Cardiac septum (tissue), 1 donor: ENCODE data around the gene ARHGAP26. TPM values are rescaled to one million over a fixed set of nuclear protein-coding genes. Genes with fewer than 3 reads are reported as not detected.

Experiments
- DNase-seq: peaks from one replicate; pipeline ENCODE4 v3.0.0-alpha.2; 2020; ENCODE audit warnings: low spot score
- intact Hi-C: fragments of 100-400 bp; cut with DNase I; formaldehyde crosslinking; loops from one replicate; pipeline ENCODE4 v1.14.0; 2022
- total RNA-seq: library from RNA; stranded (reverse); fragmentation: NEBNext Ultra II Directional; extraction: Animal tissue kit (Norgen Biotek cat#: 25700); gene quantifications from one replicate; pipeline ENCODE4 v1.2.1, GENCODE V29; 2021
- donor health status: DM: no; HTN: no; CAD: no.

Gene ARHGAP26
- total RNA-seq, 1 donor from 2014 or later, result 32.0 TPM

- intact Hi-C loops, result no loop called here
- no peak for DNase-seq
Observed at GRCh38 chr5:143182901-143183820, 413.0 kb downstream of the ARHGAP26 start.

- intact Hi-C loops, result no loop called here
- DNase-seq, result no peak
Observed at GRCh38 chr5:143183989-143184388, 413.8 kb downstream of the ARHGAP26 start.

- intact Hi-C loops, result no loop called here
Observed at GRCh38 chr5:143186623-143187022, 416.4 kb downstream of the ARHGAP26 start.

GRCh38 chr5:143187495-143187894, 417.3 kb downstream of the ARHGAP26 start:
- intact Hi-C loops, result no loop called here
- no peak for DNase-seq

More at GRCh38 chr5:143186623-143187022, 416.4 kb downstream of the ARHGAP26 start:
- no peak for DNase-seq

GRCh38 chr5:143188083-143188482, 417.9 kb downstream of the ARHGAP26 start:
- no peak for DNase-seq
- intact Hi-C loops, result no loop called here

GRCh38 chr5:143188692-143189091, 418.5 kb downstream of the ARHGAP26 start:
- intact Hi-C loops, result no loop called here
- DNase-seq, result no peak

GRCh38 chr5:143190260-143190810, 420.2 kb downstream of the ARHGAP26 start:
- intact Hi-C loops, result no loop called here
- DNase-seq, result no peak

- intact Hi-C loops, result no loop called here
- no peak for DNase-seq
Observed at GRCh38 chr5:143191720-143192119, 421.5 kb downstream of the ARHGAP26 start.

- DNase-seq, result no peak
- intact Hi-C loops, result no loop called here
Observed at GRCh38 chr5:143192191-143192900, 422.2 kb downstream of the ARHGAP26 start.

- intact Hi-C loops, result no loop called here
Observed at GRCh38 chr5:143194206-143194605, 424.0 kb downstream of the ARHGAP26 start.

GRCh38 chr5:143194713-143195112, 424.5 kb downstream of the ARHGAP26 start:
- intact Hi-C loops, result no loop called here
- DNase-seq, result no peak

More at GRCh38 chr5:143194206-143194605, 424.0 kb downstream of the ARHGAP26 start:
- DNase-seq, result no peak

- intact Hi-C loops, result no loop called here
Observed at GRCh38 chr5:143195491-143195890, 425.3 kb downstream of the ARHGAP26 start.

GRCh38 chr5:143196601-143197259, 426.6 kb downstream of the ARHGAP26 start:
- intact Hi-C loops, result no loop called here
- no peak for DNase-seq

More at GRCh38 chr5:143195491-143195890, 425.3 kb downstream of the ARHGAP26 start:
- no peak for DNase-seq

GRCh38 chr5:143197260-143197656, 427.1 kb downstream of the ARHGAP26 start:
- DNase-seq, result no peak
- intact Hi-C loops, result no loop called here

GRCh38 chr5:143198332-143198731, 428.2 kb downstream of the ARHGAP26 start:
- no peak for DNase-seq
- intact Hi-C loops, result no loop called here

GRCh38 chr5:143199161-143199560, 429.0 kb downstream of the ARHGAP26 start:
- intact Hi-C loops, result no loop called here

GRCh38 chr5:143199843-143200242, 429.7 kb downstream of the ARHGAP26 start:
- intact Hi-C loops, result loop anchor here (10.0 kb wide), 1 partner anchor 275 kb away; no protein-coding TSS in a partner anchor

More at GRCh38 chr5:143199161-143199560, 429.0 kb downstream of the ARHGAP26 start:
- DNase-seq, result no peak

GRCh38 chr5:143200781-143201398, 430.7 kb downstream of the ARHGAP26 start:
- intact Hi-C loops, result loop anchor here (10.0 kb wide), 1 partner anchor 276 kb away; no protein-coding TSS in a partner anchor
- no peak for DNase-seq

More at GRCh38 chr5:143199843-143200242, 429.7 kb downstream of the ARHGAP26 start:
- DNase-seq, result no peak

GRCh38 chr5:143201589-143201988, 431.4 kb downstream of the ARHGAP26 start:
- intact Hi-C loops, result loop anchor here (10.0 kb wide), 1 partner anchor 277 kb away; no protein-coding TSS in a partner anchor

More at GRCh38 chr5:143201589-143201988, 431.4 kb downstream of the ARHGAP26 start:
- DNase-seq, result no peak
